H1 (cell line): ENCODE results near the gene ARHGAP35. TPM values are rescaled to one million over a fixed set of nuclear protein-coding genes. Genes with fewer than 3 reads are reported as not detected.

Experiments used
- CHD7 ChIP-seq: fragments of 300-600 bp; sonication (generic); IDR thresholded peaks from 2 replicates; pipeline ENCODE4 v1.7.1; 2012; ENCODE audit warnings: low read length, moderate library complexity, mild to moderate bottlenecking, inconsistent platforms; ENCODE audit not compliant: insufficient replicate concordance
- CREB1 ChIP-seq: IDR thresholded peaks from 2 replicates; pipeline ENCODE4 v1.6.1; 2012; ENCODE audit warnings: inconsistent platforms
- GABPA ChIP-seq: IDR thresholded peaks from 2 replicates; pipeline ENCODE4 v1.6.1; 2011; ENCODE audit warnings: mild to moderate bottlenecking, low read length, moderate library complexity, borderline replicate concordance; ENCODE audit not compliant: insufficient read depth
- HDAC6 ChIP-seq: IDR thresholded peaks from one replicate; pipeline ENCODE4 v1.7.1; 2012; ENCODE audit warnings: low read depth, mild to moderate bottlenecking, inconsistent platforms, low read length, moderate library complexity
- POLR2A ChIP-seq, 2 experiments: IDR thresholded peaks; 1 replicate in 1 of 2; 2 replicates in 1 of 2; pipeline ENCODE4 v1.6.1; 2011; ENCODE audit warnings: low read depth in 2 of 2, low read length in 2 of 2, mild to moderate bottlenecking in 2 of 2; ENCODE audit errors: control extremely low read depth in 1 of 2
- RAD21 ChIP-seq, 2 experiments: IDR thresholded peaks in 1 of 2; conservative IDR thresholded peaks in 1 of 2; 2 replicates each; pipeline ENCODE4 v1.6.1; 2011; ENCODE audit warnings: low read depth in 2 of 2, low read length in 2 of 2, improper control_type of control experiment in 1 of 2, inconsistent platforms in 1 of 2, mild to moderate bottlenecking in 1 of 2, moderate library complexity in 1 of 2
- RBBP5 ChIP-seq: IDR thresholded peaks from 2 replicates; pipeline ENCODE4 v1.7.1; 2012; ENCODE audit warnings: low read depth, mild to moderate bottlenecking, inconsistent platforms, low read length, moderate library complexity, borderline replicate concordance
- USF2 ChIP-seq: IDR thresholded peaks from 2 replicates; pipeline ENCODE4 v1.6.1; 2011; ENCODE audit warnings: low read length, improper control_type of control experiment
- polyA plus RNA-seq, 7 experiments: library from polyadenylated mRNA; depleted of rRNA in 3 of 7; stranded (reverse) in 5 of 7; unstranded in 2 of 7; fragments of >200 nt in 5 of 7; fragments of 200-250 nt in 2 of 7; gene quantifications; 1 replicate in 5 of 7; 2 replicates in 1 of 7; 4 replicates in 1 of 7; pipeline versions ENCODE4 v1.2.1 to v1.2.3, GENCODE V29; 2011 to 2013; ENCODE audit warnings: missing spikeins in 2 of 7, mixed read lengths in 2 of 7
- total RNA-seq: library from RNA; stranded (reverse); fragmentation: NEBNext Ultra II Directional; extraction: Animal tissue kit (Norgen Biotek cat#: 25700); gene quantifications from 2 replicates; pipeline ENCODE4 v1.2.1, GENCODE V29; 2021

Gene ARHGAP35
- total and polyA plus RNA-seq, 2 of the 8 experiments (the other 6 are each of a cell fraction or from before 2014, with no cell fraction given), result 29.7 to 64.5 TPM

GRCh38 chr19:46850228-46851203 lies 10.3 kb upstream of the ARHGAP35 start, which contains the start of gene AP2S1 (continued):
- TF ChIP-seq CHD7, result no peak
- TF ChIP-seq RAD21 (IDR thresholded peaks at IDR 0.05 in 1 of 2, conservative IDR thresholded peaks at IDR 0.05 in 1 of 2; ENCODE audit: low read depth in 2 of 2, low read length in 2 of 2), result no peak
- no peak for TF ChIP-seq USF2
- peak; percentile 84; the same call in 1 of the 2 replicates for TF ChIP-seq GABPA
- TF ChIP-seq POLR2A (IDR thresholded peaks at IDR 0.05; ENCODE audit: control extremely low read depth in 1 of 2, low read depth in 2 of 2, low read length in 2 of 2), result peak; percentile 15 to 75
- TF ChIP-seq HDAC6, result no peak
- TF ChIP-seq CREB1, result peak; percentile 70
- TF ChIP-seq RBBP5, result 0 out of 2 replicates have a peak, but pooled peaks have one; percentile 49
